HG03558 (cell line): Measurements from ENCODE around the gene RPL27A.
A peak's percentile ranks its signal among the peaks of the same experiment; 100 is the strongest.

Source experiments
- ATAC-seq: cut with Tn5 transposase; IDR thresholded peaks from one replicate; pipeline ENCODE4 v1.9.1; 2021; ENCODE audit warnings: moderate number of reproducible peaks; ENCODE audit not compliant: unreplicated experiment; ENCODE audit errors: extremely low read depth

The RPL27A gene

GRCh38 chr11:8717876-8718753 lies 35.5 kb downstream of the RPL27A start:
- no peak for ATAC-seq

- ATAC-seq, result no peak
Observed at GRCh38 chr11:8719211-8719649, 36.6 kb downstream of the RPL27A start.

- no peak for ATAC-seq
Observed at GRCh38 chr11:8719721-8720120, 37.1 kb downstream of the RPL27A start.

GRCh38 chr11:8720352-8720751 lies 37.8 kb downstream of the RPL27A start:
- ATAC-seq, result no peak

- no peak for ATAC-seq
Observed at GRCh38 chr11:8720868-8721608, 38.4 kb downstream of the RPL27A start.

- ATAC-seq, result no peak
Observed at GRCh38 chr11:8721609-8722500, 39.3 kb downstream of the RPL27A start.

GRCh38 chr11:8722809-8723208 lies 40.2 kb downstream of the RPL27A start:
- ATAC-seq, result no peak

GRCh38 chr11:8723711-8724110 lies 41.1 kb downstream of the RPL27A start:
- ATAC-seq, result no peak

GRCh38 chr11:8724682-8725081 lies 42.1 kb downstream of the RPL27A start:
- ATAC-seq, result no peak

GRCh38 chr11:8726395-8726794 lies 43.8 kb downstream of the RPL27A start:
- no peak for ATAC-seq

GRCh38 chr11:8728563-8728962 lies 46.0 kb downstream of the RPL27A start:
- ATAC-seq, result no peak

- no peak for ATAC-seq
Observed at GRCh38 chr11:8729067-8729466, 46.5 kb downstream of the RPL27A start.

GRCh38 chr11:8729837-8730696 lies 47.5 kb downstream of the RPL27A start:
- ATAC-seq, result no peak

- no peak for ATAC-seq
Observed at GRCh38 chr11:8730697-8731020, 48.1 kb downstream of the RPL27A start.

- no peak for ATAC-seq
Observed at GRCh38 chr11:8731647-8732323, 49.2 kb downstream of the RPL27A start.

- peak; percentile 68 for ATAC-seq
Observed at GRCh38 chr11:8732324-8732670, 49.7 kb downstream of the RPL27A start.

- ATAC-seq, result no peak
Observed at GRCh38 chr11:8732748-8733241, 50.2 kb downstream of the RPL27A start.

GRCh38 chr11:8733852-8734251 lies 51.3 kb downstream of the RPL27A start:
- ATAC-seq, result no peak

GRCh38 chr11:8735094-8735493 lies 52.5 kb downstream of the RPL27A start:
- no peak for ATAC-seq
